ENCODE results near the gene LY6G5C.

Gene LY6G5C

DNA sequence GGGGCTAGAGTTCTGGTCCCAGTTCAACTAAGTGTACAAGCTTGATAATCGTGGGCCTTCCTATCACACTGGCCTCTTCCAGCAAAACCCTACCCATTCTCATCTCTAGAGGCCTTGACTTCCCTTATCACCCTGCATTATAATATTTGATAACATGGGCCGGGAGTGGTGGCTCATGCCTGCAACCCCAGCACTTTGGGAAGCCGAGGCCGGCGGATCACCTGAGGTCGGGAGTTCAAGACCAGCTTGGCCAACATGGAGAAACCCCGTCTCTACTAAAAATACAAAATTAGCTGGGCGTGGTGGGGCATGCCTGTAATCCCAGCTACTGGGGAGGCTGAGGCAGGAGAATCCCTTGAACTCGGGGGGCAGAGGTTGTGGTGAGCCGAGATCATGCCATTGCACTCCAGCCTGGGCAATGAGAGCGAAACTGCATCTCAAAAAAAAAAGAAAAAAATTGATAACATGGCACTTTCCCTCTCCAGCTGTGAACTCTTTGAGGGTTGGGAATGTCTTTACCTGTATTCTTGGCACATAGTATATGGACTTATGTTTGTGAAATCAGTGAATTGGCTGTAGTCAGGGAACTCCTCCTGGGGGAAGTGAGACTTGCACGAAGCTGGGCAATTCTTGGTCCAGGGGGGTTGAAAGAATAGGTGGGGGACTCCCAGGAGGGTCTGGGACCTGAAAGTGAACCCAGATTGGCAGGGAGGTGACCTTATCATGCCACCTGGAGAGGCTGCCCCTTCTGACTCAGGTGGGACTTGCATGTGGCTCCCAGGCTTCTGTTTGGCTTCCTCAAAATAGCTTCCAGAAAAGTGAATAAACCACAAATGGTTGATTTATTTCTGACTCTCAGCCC lies 19.4 kb downstream of the LY6G5C start:
- DNase-seq = no peak

GRCh38 chr6:31660381-31661261 lies 20.2 kb downstream of the LY6G5C start, which contains the start of gene C6orf47:
TSS of gene C6orf47 (minus strand) at chr6:31660778. CDS start at chr6:31659947, 831 bp downstream.
- DNase-seq = peak; percentile 85

- peak; percentile 39 for DNase-seq
Observed at GRCh38 chr6:31659649-31660380, 21.1 kb downstream of the LY6G5C start.

DNA sequence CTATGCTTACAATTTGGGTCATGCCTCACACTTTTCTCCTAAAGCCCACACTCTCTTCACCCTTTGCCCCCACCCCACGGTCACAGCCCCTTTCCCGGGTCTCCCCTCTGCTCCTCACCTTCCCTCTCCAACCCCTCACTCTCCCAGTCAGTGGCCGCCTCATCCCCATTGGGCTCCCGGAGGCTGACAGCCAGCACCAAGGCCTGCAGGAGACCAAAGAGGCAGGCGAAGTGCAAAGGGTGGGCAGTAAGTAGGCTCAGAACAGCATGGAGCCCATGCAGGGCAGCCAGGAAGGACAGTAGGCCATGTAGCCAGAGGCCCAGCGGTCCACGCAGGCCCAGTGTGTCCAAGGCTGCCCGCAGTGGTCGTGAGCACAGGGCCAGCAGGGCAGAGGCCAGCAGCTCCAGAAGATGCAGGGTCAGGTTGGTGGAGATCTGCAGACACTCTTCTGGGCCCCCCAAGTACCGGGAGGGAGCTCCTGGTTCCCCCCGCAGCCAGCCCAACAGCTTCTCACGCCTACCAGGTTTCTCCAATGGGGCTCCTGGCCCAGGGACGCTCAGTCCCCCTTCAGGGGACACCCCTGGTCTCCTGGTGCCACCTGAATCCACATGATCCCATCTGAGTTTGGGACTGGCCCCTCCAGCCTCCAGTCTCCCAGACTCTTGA lies 21.8 kb downstream of the LY6G5C start:
- no peak for DNase-seq

GRCh38 chr6:31658158-31658688 lies 22.6 kb downstream of the LY6G5C start:
- DNase-seq = no peak

DNA sequence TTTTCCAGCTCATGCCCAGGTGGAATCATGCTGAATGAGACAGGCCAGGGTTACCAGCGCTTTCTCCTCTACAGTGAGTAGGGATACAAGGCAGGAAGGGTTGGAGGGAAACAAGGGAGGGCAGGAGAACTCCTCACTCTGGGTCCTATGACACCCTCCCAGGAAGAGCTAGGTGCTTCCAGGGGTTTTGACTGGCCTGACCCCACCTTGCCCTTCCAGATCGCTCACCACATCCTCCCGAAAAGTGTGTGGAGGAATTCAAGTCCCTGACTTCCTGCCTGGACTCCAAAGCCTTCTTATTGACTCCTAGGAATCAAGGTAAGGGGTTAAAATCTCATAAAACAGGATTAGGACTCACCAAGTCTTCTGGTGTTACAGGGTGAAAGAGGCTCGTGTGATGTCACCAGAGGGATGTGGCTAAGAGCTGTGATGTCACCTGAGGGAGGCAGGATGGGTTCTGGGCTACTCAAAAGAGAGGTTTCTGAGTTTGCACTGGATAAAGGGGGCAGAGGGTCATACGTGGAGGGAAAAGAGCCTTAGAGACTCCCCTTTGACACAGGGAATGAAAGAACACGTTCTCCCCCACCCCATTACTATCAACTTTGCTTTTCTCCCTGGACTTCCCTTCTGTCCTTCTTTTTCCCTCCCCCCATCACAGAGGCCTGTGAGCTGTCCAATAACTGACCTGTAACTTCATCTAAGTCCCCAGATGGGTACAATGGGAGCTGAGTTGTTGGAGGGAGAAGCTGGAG lies 23.3 kb downstream of the LY6G5C start:
- DNase-seq = no peak

- no peak for DNase-seq
Observed at GRCh38 chr6:31655349-31656237, 25.3 kb downstream of the LY6G5C start, which contains the start of gene APOM. TSS of gene APOM (plus strand) at chr6:31655894. CDS start at chr6:31655967, 73 bp downstream.

GRCh38 chr6:31654574-31655348 lies 26.1 kb downstream of the LY6G5C start:
- DNase-seq = no peak

- no peak for DNase-seq
Observed at GRCh38 chr6:31652925-31653724, 27.7 kb downstream of the LY6G5C start.

DNA sequence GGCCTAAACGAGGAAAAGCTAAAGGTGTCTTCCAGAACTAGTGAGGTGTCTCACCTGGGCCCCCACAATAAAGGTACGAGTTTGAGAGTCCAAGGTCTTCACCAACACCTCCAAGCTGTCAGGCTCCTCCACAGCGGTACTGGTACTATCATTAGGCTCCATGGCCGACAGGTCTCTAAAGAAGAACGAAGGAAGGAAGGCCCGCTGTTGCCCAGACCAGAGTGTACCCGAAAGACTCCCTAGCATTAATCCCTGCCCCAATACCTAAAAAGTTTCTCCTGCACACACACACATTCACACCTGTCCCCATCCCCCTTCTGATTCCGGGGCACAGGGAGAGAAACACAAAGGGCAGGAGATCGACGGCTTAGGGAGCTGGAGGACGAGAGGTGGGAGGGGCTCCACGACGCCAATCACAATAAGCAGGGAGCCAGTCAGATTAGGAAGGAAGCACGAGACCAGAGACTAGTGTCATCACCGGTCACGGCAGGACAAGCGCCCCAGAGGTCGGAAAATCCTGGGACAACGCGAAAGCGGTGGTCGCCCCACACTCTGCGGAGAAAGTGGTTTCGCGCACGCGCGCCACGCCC lies 29.2 kb downstream of the LY6G5C start:
- DNase-seq = peak; percentile 85

GRCh38 chr6:31645325-31645724 lies 35.5 kb downstream of the LY6G5C start:
- no peak for DNase-seq

DNA sequence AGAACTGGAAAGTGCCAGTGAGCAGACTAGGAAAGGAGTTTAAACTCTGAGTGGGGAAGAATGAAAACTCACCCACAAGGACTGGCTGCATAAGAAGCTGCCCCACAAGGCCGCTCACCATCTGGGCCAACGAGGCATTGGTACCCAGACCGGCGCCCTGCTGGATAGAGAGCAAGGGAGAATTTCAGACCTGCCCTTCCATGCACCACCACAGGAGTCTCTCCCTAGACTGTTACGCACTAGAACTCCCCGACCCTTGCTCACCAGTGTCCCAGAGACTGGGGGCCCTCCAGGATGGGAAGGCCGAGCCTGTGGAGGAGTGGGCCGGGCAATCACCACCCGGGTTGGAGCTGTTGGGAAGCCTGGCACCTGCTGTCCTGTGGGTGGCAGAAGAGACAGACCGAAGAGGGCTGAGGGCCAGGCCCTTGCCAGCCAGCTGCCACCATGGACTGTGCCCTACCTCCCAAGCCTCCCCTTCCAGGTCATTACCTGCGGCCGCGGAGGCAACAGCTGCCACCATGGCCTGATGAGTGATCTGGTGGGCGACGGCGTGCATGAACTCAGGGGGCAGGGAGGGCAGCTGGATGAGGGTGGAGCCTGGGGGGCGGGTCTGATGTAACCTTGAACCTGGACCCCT lies 36.9 kb downstream of the LY6G5C start:
- no peak for DNase-seq

DNA sequence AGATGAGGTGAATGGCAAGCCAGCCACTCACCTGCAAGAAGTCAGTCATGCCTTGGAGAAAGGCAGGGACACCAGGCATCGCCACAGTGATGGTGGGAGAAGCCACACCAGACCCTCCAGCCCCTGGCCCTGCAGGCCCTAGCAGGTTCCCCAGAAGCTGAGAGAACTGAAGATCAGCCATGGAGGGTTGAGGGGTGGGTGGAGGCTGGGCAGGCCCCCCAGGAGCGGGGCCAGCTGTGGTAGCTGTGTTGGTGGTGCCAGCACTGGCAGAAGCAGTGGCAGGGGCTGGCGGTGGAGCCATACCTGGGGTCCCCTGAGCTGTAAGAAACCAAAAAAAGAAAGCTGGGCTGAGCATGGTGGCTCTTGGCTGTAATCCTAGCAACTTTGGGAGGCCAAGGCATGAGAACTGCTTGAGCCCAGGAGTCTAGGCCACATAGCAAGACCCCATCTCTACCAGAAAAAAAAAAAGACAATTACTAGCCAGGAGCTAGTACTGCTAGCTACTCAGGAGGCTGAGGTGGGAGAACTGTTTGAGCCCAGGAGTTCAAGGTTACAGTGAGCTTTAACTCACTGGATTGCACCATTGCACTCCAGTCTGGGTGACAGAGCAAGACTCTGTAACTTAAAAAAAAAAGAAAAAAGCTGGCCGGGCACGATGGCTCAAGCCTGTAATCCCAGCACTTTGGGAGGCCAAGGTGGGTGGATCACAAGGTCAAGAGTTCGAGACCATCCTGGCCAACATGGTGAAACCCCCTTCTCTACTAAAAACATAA lies 37.9 kb downstream of the LY6G5C start:
- no peak for DNase-seq

DNA sequence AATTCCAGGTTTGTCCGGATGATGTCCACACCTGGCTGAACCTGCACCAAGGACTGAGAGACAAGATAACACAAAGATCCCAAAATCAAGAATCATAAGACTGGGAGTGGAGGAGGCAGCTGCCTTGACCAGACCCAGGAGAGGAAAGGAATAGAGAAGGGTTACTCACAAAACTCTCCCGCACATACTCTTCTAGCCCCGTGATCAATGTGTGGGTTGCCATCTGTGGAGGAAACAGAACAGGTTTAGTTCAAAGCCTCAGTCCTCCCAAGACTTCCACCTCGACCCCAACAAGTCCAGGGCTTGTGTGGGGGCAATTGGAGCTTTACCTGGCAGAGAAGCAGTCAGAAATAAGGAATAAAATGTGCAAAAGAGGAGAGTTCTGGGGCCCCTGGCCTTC lies 39.5 kb downstream of the LY6G5C start:
- no peak for DNase-seq

- no peak for DNase-seq
Observed at GRCh38 chr6:31640612-31641011, 40.3 kb downstream of the LY6G5C start.

- DNase-seq = peak; percentile 75
Observed at GRCh38 chr6:31639449-31639861, 41.4 kb downstream of the LY6G5C start.

GRCh38 chr6:31639043-31639442 lies 41.8 kb downstream of the LY6G5C start:
- DNase-seq = no peak
